HepG2 (cell line): ENCODE results near the gene BGN. TPM values are rescaled to one million over a fixed set of nuclear protein-coding genes. Genes with fewer than 3 reads are reported as not detected.

Experiments
- ATAC-seq: fragments of 200-7000 bp; cut with Tn5 transposase; 3 replicates; pipeline ENCODE4 v1.9.1; 2020; ENCODE audit warnings: mild to moderate bottlenecking, moderate library complexity
- BruUV-seq: library from RNA; stranded (reverse); fragments of 400-500 nt; replicated peaks from 2 replicates; lab custom pipeline; 2021; lab: Mats Ljungman, UMichigan
- CTCF ChIA-PET: fragments of 300-600 bp; formaldehyde crosslinking; extraction: SDS; loops from one replicate; lab custom pipeline; 2021; ENCODE audit warnings: low total read pairs, inconsistent platforms, low intra/inter-chr PET ratio; lab: Yijun Ruan, JAX
- POLR2A ChIA-PET: fragments of 350-600 bp; sonication (Branson Sonifier 250); formaldehyde crosslinking; loops from one replicate; lab custom pipeline; 2020; ENCODE audit warnings: antibody characterized with exemption, inconsistent platforms; lab: Yijun Ruan, JAX
- DNase-seq: peaks from one replicate; pipeline ENCODE4 v3.0.0-alpha.2; 2015; ENCODE audit warnings: low spot score
- FAIRE-seq: peaks from 3 replicates; lab custom pipeline; 2011; peaks lifted over from hg19 to GRCh38; lab: Jason Lieb, UNC
- H2AFZ ChIP-seq: one replicate; pipeline ENCODE4 v1.6.1; 2011; ENCODE audit warnings: low read length, inconsistent platforms
- H3K27ac ChIP-seq: fragments of 300-600 bp; 3 replicates; pipeline ENCODE4 v1.8.0; 2011; ENCODE audit warnings: mixed run types, mild to moderate bottlenecking, mixed read lengths, low read length, inconsistent platforms; ENCODE audit not compliant: insufficient read depth; ENCODE audit errors: extremely low read length
- H3K27me3 ChIP-seq, 2 experiments: fragments of 200-600 bp in 1 of 2; 2 replicates in 1 of 2; 3 replicates in 1 of 2; pipeline versions ENCODE4 v1.6.0 to v1.8.0; 2011; ENCODE audit warnings: low read length in 2 of 2, mild to moderate bottlenecking in 2 of 2, moderate library complexity in 2 of 2, inconsistent platforms in 1 of 2; ENCODE audit not compliant: insufficient read depth in 2 of 2, control insufficient read depth in 1 of 2
- H3K36me3 ChIP-seq, 2 experiments: fragments of 200-600 bp in 1 of 2; replicated peaks in 1 of 2; 2 replicates in 1 of 2; 3 replicates in 1 of 2; pipeline versions ENCODE4 v1.5.1 to v1.8.0; 2011; ENCODE audit warnings: low read length in 2 of 2, inconsistent platforms in 1 of 2; ENCODE audit not compliant: insufficient read depth in 2 of 2, control insufficient read depth in 1 of 2
- H3K4me1 ChIP-seq: 2 replicates; pipeline ENCODE4 v1.5.1; 2012; ENCODE audit warnings: low read length, inconsistent platforms; ENCODE audit not compliant: insufficient read depth
- H3K4me2 ChIP-seq: 2 replicates; pipeline ENCODE4 v1.6.0; 2011; ENCODE audit warnings: low read depth, low read length, inconsistent platforms
- H3K4me3 ChIP-seq, 3 experiments: fragments of 200-600 bp in 1 of 3; sonication (generic), shearing (Covaris generic) in 1 of 3; replicated peaks in 1 of 3; 2 replicates each; pipeline ENCODE4 v1.5.1; 2011 to 2016; ENCODE audit warnings: low read length in 3 of 3, inconsistent platforms in 2 of 3, low read depth in 2 of 3, mild to moderate bottlenecking in 2 of 3, control low read depth in 1 of 3, mixed read lengths in 1 of 3; ENCODE audit not compliant: insufficient read depth in 1 of 3
- H3K79me2 ChIP-seq: one replicate; pipeline ENCODE4 v1.6.1; 2011; ENCODE audit warnings: low read length, inconsistent platforms; ENCODE audit not compliant: insufficient read depth
- H3K9ac ChIP-seq: 2 replicates; pipeline ENCODE4 v1.6.0; 2011; ENCODE audit warnings: mild to moderate bottlenecking, low read depth, low read length, inconsistent platforms; ENCODE audit not compliant: insufficient read depth
- H3K9me3 ChIP-seq: 2 replicates; pipeline ENCODE4 v1.5.1; 2012; ENCODE audit warnings: mild to moderate bottlenecking, low read length
- H4K20me1 ChIP-seq: 2 replicates; pipeline ENCODE4 v1.6.0; 2011; ENCODE audit warnings: inconsistent platforms, mild to moderate bottlenecking, low read length, moderate library complexity; ENCODE audit not compliant: insufficient read depth
- GABPA ChIP-seq, 2 experiments: IDR thresholded peaks; 2 replicates each; pipeline ENCODE4 v1.6.1; 2011 to 2016; ENCODE audit warnings: low read depth in 2 of 2, low read length in 1 of 2, missing biosample characterization in 1 of 2, missing genetic modification characterization in 1 of 2
- GTF2F1 ChIP-seq: fragments of 150-350 bp; IDR thresholded peaks from 2 replicates; pipeline ENCODE4 v1.6.1; 2014; ENCODE audit warnings: low read length
- JUNB ChIP-seq: sonication (generic); formaldehyde crosslinking; IDR thresholded peaks from 2 replicates; pipeline ENCODE4 v1.8.0; 2022; ENCODE audit warnings: missing genetic modification reagents, mild to moderate bottlenecking, borderline replicate concordance
- MAFK ChIP-seq, 2 experiments: IDR thresholded peaks in 1 of 2; conservative IDR thresholded peaks in 1 of 2; 2 replicates each; pipeline ENCODE4 v1.6.1; 2011; ENCODE audit warnings: improper control_type of control experiment in 2 of 2, low read length in 2 of 2
- MIXL1 ChIP-seq: IDR thresholded peaks from 2 replicates; pipeline ENCODE4 v1.6.1; 2016
- NFYC ChIP-seq: IDR thresholded peaks from 2 replicates; pipeline ENCODE4 v1.6.1; 2016; ENCODE audit warnings: missing genetic modification reagents, missing compliant biosample characterization
- PATZ1 ChIP-seq: sonication (generic); formaldehyde crosslinking; IDR thresholded peaks from 2 replicates; pipeline ENCODE4 v1.4.0; 2020; ENCODE audit warnings: missing genetic modification reagents
- PCBP1 ChIP-seq: fragments of 200-400 bp; formaldehyde crosslinking; IDR thresholded peaks from 2 replicates; pipeline ENCODE4 v1.6.1; 2017; ENCODE audit warnings: mild to moderate bottlenecking, low read depth, low read length, borderline replicate concordance
- SCMH1 ChIP-seq: sonication (generic); formaldehyde crosslinking; IDR thresholded peaks from 2 replicates; pipeline ENCODE4 v1.9.0; 2021; ENCODE audit warnings: missing genetic modification reagents, mild to moderate bottlenecking, borderline replicate concordance
- TRIM24 ChIP-seq: sonication (generic); formaldehyde crosslinking; IDR thresholded peaks from 2 replicates; pipeline ENCODE4 v1.8.0; 2022; ENCODE audit warnings: mild to moderate bottlenecking, missing genetic modification reagents
- ZNF207 ChIP-seq: fragments of 450-650 bp; IDR thresholded peaks from 2 replicates; pipeline ENCODE4 v1.6.1; 2016; ENCODE audit warnings: antibody characterized with exemption, borderline replicate concordance
- ZNF280D ChIP-seq: sonication (generic); formaldehyde crosslinking; IDR thresholded peaks from 2 replicates; pipeline ENCODE4 v1.5.1; 2020; ENCODE audit warnings: mild to moderate bottlenecking, missing genetic modification reagents
- ZNF674 ChIP-seq: sonication (generic); formaldehyde crosslinking; IDR thresholded peaks from 2 replicates; pipeline ENCODE4 v1.5.0; 2020; ENCODE audit warnings: low read depth, mild to moderate bottlenecking, missing genetic modification reagents
- WGBS: methylation state at CpG from one replicate; pipeline ENCODE4 v1.1.6; 2017; ENCODE audit warnings: low lambda C conversion rate; 5-methylcytosine and 5-hydroxymethylcytosine counted together
- in situ Hi-C: cut with HindIII; loops from 2 replicates; pipeline ENCODE4 v1.10.0; 2017; ENCODE audit warnings: low pct_unique_long_range_greater_than_20kb; ENCODE audit not compliant: extremely low pct_ligation_motif_present
- intact Hi-C: fragments of 100-400 bp; cut with micrococcal nuclease; formaldehyde crosslinking; loops from one replicate; pipeline ENCODE4 v1.10.0; 2022; ENCODE audit not compliant: unreplicated experiment
- polyA plus RNA-seq, 8 experiments: library from polyadenylated mRNA; depleted of rRNA in 3 of 8; stranded (reverse) in 7 of 8; unstranded in 1 of 8; fragments of >200 nt; fragmentation: Illumina TruSeq in 4 of 8; extraction: Trizol in 4 of 8; gene quantifications; 2 replicates each; pipeline versions ENCODE4 v1.2.1 to v1.2.3, GENCODE V29; 2011 to 2016; ENCODE audit warnings: low read depth in 4 of 8, missing spikeins in 1 of 8, mixed read lengths in 1 of 8; ENCODE audit not compliant: insufficient read depth in 1 of 8
- total RNA-seq, 5 experiments: library from RNA; depleted of rRNA; stranded (reverse); fragments of >200 nt; fragmentation: Illumina TruSeq; extraction: Trizol; gene quantifications; 2 replicates each; pipeline ENCODE4 v1.2.3, GENCODE V29; 2016; ENCODE audit warnings: low read depth in 1 of 5
- TF ChIP-seq, protein P1 (sequence below): sonication (generic); formaldehyde crosslinking; conservative IDR thresholded peaks from 2 replicates; pipeline ENCODE4 v1.4.0; 2020; ENCODE audit warnings: missing genetic modification reagents

BGN gene
- total and polyA plus RNA-seq, 2 of the 13 experiments (the other 11 are each of a cell fraction or from before 2014, with no cell fraction given), result 0.18 to 0.63 TPM

DNA sequence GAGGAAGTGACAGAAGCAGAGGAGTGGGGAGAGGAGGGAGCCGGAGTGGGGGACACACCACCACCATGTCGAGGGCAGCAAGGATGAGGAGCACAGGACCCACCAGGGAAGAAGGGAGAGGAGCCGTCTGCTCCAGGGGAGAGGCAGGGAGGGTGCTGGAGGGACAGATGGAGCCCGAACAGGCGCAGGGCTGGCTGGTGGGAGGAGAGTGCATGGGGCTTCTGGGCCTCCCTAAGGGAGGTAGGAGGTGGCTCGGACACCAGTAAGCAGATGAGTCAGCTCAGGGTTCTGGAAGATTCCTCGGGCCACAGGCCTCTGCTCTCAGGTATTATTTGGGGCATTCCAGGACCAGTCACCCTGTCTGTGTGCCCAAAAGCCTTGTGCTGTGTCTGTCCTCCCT is 52.4 kb downstream of the BGN start:
- Histone ChIP-seq H3K9ac (no peak overlapping the region), H3K36me3 (no peaks in the 10 kb centered on the region), H2AFZ (no peak overlapping the region), H3K27ac (no peak overlapping the region), H3K4me3 (no peak overlapping the region), H3K4me2 (no peak overlapping the region), H3K27me3 (peaks cover 10 to 24% of the 10 kb centered on the region in 2 experiments; a peak in 2 of 5 replicates), H4K20me1 (no peaks in the 10 kb centered on the region), H3K4me1 (0 out of 2 replicates have a peak, but pooled peaks cover 16% of the 10 kb centered on the region), H3K79me2 (no peaks in the 10 kb centered on the region), H3K9me3 (no peaks in the 10 kb centered on the region)
- no TSS peak for BruUV-seq
- WGBS, result 8% methylated on average over 3 of the region's 7 CpGs
- intact Hi-C loops (no loop called here), in situ Hi-C loops (no loop called here)
- ATAC-seq (no peak), FAIRE-seq (no peak)
- POLR2A ChIA-PET, result no interaction called here
- CTCF ChIA-PET, result no interaction called here
- TF ChIP-seq, protein P1, sequence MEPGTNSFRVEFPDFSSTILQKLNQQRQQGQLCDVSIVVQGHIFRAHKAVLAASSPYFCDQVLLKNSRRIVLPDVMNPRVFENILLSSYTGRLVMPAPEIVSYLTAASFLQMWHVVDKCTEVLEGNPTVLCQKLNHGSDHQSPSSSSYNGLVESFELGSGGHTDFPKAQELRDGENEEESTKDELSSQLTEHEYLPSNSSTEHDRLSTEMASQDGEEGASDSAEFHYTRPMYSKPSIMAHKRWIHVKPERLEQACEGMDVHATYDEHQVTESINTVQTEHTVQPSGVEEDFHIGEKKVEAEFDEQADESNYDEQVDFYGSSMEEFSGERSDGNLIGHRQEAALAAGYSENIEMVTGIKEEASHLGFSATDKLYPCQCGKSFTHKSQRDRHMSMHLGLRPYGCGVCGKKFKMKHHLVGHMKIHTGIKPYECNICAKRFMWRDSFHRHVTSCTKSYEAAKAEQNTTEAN (CRISPR knock-in tag), result no peak
- no peak for TF ChIP-seq GABPA (IDR thresholded peaks at IDR 0.05; ENCODE audit: low read depth, low read length)
- TF ChIP-seq GABPA (CRISPR knock-in tag; IDR thresholded peaks at IDR 0.05; ENCODE audit: low read depth), result no peak
- TF ChIP-seq PATZ1 (CRISPR knock-in tag), result no peak
- no peak for TF ChIP-seq ZNF674
- TF ChIP-seq JUNB (CRISPR knock-in tag), result no peak
- TF ChIP-seq ZNF207, result no peak
- no peak for TF ChIP-seq NFYC (CRISPR knock-in tag)
- TF ChIP-seq MIXL1 (CRISPR knock-in tag), result no peak
- TF ChIP-seq GTF2F1, result no peak
- no peak for TF ChIP-seq ZNF280D (CRISPR knock-in tag)
- no peak for TF ChIP-seq PCBP1
- no peak for TF ChIP-seq MAFK (conservative IDR thresholded peaks at IDR 0.05 in 1 of 2, IDR thresholded peaks at IDR 0.05 in 1 of 2; ENCODE audit: low read length in 2 of 2)
- TF ChIP-seq SCMH1 (CRISPR knock-in tag), result no peak
- no peak for TF ChIP-seq TRIM24 (CRISPR knock-in tag)
- TF ChIP-seq, all 625 proteins: peak for 0
- no peak for DNase-seq
